ENCODE measurements around the gene NUDT19.
"Not testable (repeated sequence)": the region's sequence is repeated elsewhere in the genome, so short reads cannot be mapped to it uniquely, and the experiment has no call there.

DNA sequence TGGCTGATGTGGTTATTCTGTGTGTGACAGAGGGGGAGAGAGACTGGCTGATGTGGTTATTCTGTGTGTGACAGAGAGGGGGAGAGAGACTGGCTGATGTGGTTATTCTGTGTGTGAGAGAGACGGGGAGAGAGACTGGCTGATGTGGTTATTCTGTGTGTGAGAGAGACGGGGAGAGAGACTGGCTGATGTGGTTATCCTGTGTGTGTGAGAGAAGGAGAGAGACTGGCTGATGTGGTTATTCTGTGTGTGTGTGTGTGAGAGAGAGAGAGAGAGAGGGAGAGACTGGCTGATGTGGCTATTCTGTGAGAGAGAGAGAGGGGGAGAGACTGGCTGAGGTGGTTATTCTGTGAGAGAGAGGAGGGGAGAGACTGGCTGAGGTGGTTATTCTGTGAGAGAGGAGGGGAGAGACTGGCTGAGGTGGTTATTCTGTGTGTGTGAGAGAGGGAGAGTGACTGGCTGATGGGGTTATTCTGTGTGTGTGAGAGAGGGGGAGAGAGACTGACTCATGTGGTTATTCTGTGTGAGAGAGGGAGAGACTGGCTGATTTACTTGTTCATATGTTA is 55.1 kb downstream of the NUDT19 start:
- TF ChIP-seq, protein P1, sequence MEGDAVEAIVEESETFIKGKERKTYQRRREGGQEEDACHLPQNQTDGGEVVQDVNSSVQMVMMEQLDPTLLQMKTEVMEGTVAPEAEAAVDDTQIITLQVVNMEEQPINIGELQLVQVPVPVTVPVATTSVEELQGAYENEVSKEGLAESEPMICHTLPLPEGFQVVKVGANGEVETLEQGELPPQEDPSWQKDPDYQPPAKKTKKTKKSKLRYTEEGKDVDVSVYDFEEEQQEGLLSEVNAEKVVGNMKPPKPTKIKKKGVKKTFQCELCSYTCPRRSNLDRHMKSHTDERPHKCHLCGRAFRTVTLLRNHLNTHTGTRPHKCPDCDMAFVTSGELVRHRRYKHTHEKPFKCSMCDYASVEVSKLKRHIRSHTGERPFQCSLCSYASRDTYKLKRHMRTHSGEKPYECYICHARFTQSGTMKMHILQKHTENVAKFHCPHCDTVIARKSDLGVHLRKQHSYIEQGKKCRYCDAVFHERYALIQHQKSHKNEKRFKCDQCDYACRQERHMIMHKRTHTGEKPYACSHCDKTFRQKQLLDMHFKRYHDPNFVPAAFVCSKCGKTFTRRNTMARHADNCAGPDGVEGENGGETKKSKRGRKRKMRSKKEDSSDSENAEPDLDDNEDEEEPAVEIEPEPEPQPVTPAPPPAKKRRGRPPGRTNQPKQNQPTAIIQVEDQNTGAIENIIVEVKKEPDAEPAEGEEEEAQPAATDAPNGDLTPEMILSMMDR (conservative IDR thresholded peaks at IDR 0.05; ENCODE audit: low read depth in 2 of 2): not testable (repeated sequence)
- not testable (repeated sequence) for TF ChIP-seq EZH2 (IDR thresholded peaks at IDR 0.05; ENCODE audit: low read depth, unreplicated experiment); CREB1 (CRISPR knock-in tag; IDR thresholded peaks at IDR 0.05; ENCODE audit: low read depth); POLR2AphosphoS5 (IDR thresholded peaks at IDR 0.05; ENCODE audit: low read depth); EZH2phosphoT487 (IDR thresholded peaks at IDR 0.05; ENCODE audit: unreplicated experiment); ZNF114 (CRISPR knock-in tag; IDR thresholded peaks at IDR 0.05); JUNB (IDR thresholded peaks at IDR 0.05; ENCODE audit: unreplicated experiment); STAT1 (IDR thresholded peaks at IDR 0.05; ENCODE audit: unreplicated experiment); ZNF331 (CRISPR knock-in tag; IDR thresholded peaks at IDR 0.05; ENCODE audit: low read depth)
- TF ChIP-seq, protein P2, sequence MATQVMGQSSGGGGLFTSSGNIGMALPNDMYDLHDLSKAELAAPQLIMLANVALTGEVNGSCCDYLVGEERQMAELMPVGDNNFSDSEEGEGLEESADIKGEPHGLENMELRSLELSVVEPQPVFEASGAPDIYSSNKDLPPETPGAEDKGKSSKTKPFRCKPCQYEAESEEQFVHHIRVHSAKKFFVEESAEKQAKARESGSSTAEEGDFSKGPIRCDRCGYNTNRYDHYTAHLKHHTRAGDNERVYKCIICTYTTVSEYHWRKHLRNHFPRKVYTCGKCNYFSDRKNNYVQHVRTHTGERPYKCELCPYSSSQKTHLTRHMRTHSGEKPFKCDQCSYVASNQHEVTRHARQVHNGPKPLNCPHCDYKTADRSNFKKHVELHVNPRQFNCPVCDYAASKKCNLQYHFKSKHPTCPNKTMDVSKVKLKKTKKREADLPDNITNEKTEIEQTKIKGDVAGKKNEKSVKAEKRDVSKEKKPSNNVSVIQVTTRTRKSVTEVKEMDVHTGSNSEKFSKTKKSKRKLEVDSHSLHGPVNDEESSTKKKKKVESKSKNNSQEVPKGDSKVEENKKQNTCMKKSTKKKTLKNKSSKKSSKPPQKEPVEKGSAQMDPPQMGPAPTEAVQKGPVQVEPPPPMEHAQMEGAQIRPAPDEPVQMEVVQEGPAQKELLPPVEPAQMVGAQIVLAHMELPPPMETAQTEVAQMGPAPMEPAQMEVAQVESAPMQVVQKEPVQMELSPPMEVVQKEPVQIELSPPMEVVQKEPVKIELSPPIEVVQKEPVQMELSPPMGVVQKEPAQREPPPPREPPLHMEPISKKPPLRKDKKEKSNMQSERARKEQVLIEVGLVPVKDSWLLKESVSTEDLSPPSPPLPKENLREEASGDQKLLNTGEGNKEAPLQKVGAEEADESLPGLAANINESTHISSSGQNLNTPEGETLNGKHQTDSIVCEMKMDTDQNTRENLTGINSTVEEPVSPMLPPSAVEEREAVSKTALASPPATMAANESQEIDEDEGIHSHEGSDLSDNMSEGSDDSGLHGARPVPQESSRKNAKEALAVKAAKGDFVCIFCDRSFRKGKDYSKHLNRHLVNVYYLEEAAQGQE (IDR thresholded peaks at IDR 0.05; ENCODE audit: unreplicated experiment): not testable (repeated sequence)
- TF ChIP-seq, protein P3, sequence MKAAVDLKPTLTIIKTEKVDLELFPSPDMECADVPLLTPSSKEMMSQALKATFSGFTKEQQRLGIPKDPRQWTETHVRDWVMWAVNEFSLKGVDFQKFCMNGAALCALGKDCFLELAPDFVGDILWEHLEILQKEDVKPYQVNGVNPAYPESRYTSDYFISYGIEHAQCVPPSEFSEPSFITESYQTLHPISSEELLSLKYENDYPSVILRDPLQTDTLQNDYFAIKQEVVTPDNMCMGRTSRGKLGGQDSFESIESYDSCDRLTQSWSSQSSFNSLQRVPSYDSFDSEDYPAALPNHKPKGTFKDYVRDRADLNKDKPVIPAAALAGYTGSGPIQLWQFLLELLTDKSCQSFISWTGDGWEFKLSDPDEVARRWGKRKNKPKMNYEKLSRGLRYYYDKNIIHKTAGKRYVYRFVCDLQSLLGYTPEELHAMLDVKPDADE (IDR thresholded peaks at IDR 0.05): not testable (repeated sequence)
- TF ChIP-seq, protein P4, sequence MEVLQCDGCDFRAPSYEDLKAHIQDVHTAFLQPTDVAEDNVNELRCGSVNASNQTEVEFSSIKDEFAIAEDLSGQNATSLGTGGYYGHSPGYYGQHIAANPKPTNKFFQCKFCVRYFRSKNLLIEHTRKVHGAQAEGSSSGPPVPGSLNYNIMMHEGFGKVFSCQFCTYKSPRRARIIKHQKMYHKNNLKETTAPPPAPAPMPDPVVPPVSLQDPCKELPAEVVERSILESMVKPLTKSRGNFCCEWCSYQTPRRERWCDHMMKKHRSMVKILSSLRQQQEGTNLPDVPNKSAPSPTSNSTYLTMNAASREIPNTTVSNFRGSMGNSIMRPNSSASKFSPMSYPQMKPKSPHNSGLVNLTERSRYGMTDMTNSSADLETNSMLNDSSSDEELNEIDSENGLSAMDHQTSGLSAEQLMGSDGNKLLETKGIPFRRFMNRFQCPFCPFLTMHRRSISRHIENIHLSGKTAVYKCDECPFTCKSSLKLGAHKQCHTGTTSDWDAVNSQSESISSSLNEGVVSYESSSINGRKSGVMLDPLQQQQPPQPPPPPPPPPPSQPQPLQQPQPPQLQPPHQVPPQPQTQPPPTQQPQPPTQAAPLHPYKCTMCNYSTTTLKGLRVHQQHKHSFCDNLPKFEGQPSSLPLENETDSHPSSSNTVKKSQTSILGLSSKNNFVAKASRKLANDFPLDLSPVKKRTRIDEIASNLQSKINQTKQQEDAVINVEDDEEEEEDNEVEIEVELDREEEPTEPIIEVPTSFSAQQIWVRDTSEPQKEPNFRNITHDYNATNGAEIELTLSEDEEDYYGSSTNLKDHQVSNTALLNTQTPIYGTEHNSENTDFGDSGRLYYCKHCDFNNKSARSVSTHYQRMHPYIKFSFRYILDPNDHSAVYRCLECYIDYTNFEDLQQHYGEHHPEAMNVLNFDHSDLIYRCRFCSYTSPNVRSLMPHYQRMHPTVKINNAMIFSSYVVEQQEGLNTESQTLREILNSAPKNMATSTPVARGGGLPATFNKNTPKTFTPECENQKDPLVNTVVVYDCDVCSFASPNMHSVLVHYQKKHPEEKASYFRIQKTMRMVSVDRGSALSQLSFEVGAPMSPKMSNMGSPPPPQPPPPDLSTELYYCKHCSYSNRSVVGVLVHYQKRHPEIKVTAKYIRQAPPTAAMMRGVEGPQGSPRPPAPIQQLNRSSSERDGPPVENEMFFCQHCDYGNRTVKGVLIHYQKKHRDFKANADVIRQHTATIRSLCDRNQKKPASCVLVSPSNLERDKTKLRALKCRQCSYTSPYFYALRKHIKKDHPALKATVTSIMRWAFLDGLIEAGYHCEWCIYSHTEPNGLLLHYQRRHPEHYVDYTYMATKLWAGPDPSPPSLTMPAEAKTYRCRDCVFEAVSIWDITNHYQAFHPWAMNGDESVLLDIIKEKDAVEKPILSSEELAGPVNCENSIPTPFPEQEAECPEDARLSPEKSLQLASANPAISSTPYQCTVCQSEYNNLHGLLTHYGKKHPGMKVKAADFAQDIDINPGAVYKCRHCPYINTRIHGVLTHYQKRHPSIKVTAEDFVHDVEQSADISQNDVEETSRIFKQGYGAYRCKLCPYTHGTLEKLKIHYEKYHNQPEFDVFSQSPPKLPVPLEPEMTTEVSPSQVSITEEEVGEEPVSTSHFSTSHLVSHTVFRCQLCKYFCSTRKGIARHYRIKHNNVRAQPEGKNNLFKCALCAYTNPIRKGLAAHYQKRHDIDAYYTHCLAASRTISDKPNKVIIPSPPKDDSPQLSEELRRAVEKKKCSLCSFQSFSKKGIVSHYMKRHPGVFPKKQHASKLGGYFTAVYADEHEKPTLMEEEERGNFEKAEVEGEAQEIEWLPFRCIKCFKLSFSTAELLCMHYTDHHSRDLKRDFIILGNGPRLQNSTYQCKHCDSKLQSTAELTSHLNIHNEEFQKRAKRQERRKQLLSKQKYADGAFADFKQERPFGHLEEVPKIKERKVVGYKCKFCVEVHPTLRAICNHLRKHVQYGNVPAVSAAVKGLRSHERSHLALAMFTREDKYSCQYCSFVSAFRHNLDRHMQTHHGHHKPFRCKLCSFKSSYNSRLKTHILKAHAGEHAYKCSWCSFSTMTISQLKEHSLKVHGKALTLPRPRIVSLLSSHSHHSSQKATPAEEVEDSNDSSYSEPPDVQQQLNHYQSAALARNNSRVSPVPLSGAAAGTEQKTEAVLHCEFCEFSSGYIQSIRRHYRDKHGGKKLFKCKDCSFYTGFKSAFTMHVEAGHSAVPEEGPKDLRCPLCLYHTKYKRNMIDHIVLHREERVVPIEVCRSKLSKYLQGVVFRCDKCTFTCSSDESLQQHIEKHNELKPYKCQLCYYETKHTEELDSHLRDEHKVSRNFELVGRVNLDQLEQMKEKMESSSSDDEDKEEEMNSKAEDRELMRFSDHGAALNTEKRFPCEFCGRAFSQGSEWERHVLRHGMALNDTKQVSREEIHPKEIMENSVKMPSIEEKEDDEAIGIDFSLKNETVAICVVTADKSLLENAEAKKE (CRISPR knock-in tag; IDR thresholded peaks at IDR 0.05): not testable (repeated sequence)

Measured in GM23338 (cell line).